GM21390 (cell line): ENCODE measurements around the gene CILP2.

Source experiments
- ATAC-seq: cut with Tn5 transposase; IDR thresholded peaks from one replicate; pipeline ENCODE4 v1.9.1; 2021; ENCODE audit not compliant: unreplicated experiment

Gene CILP2

GRCh38 chr19:19505669-19506326 is 32.3 kb upstream of the CILP2 start:
- ATAC-seq: no peak

GRCh38 chr19:19506592-19506991 is 31.5 kb upstream of the CILP2 start:
- no peak for ATAC-seq

- ATAC-seq: no peak
These were observed 30.7 kb upstream of the CILP2 start for GRCh38 chr19:19507354-19507753.

- ATAC-seq: no peak
These were observed 29.8 kb upstream of the CILP2 start for GRCh38 chr19:19508217-19508616.

- no peak for ATAC-seq
These were observed 27.6 kb upstream of the CILP2 start for GRCh38 chr19:19510432-19510831.

GRCh38 chr19:19513682-19514081 is 24.4 kb upstream of the CILP2 start:
- ATAC-seq: no peak

- no peak for ATAC-seq
These were observed 23.8 kb upstream of the CILP2 start for GRCh38 chr19:19514215-19514657.

GRCh38 chr19:19514881-19515641 is 23.0 kb upstream of the CILP2 start, which contains the start of gene TSSK6:
Gene TSSK6 (minus strand): TSS chr19:19515548. CDS start chr19:19515427, 121 bp downstream.
- ATAC-seq: no peak

- ATAC-seq: peak; percentile 90
These were observed 22.2 kb upstream of the CILP2 start, which contains the start of gene NDUFA13 for GRCh38 chr19:19515642-19516519. Gene NDUFA13 (plus strand): TSS chr19:19516225. CDS start chr19:19516239, 14 bp downstream.

- no peak for ATAC-seq
These were observed 20.8 kb upstream of the CILP2 start for GRCh38 chr19:19517235-19517619.

- no peak for ATAC-seq
These were observed 17.1 kb upstream of the CILP2 start for GRCh38 chr19:19520989-19521388.

- ATAC-seq: no peak
These were observed 14.9 kb upstream of the CILP2 start for GRCh38 chr19:19523177-19523576.

- no peak for ATAC-seq
These were observed 14.0 kb upstream of the CILP2 start for GRCh38 chr19:19524053-19524452.

- ATAC-seq: no peak
These were observed 12.3 kb upstream of the CILP2 start for GRCh38 chr19:19525611-19526380.

- no peak for ATAC-seq
These were observed 11.3 kb upstream of the CILP2 start for GRCh38 chr19:19526581-19527370.

- ATAC-seq: no peak
These were observed 10.8 kb upstream of the CILP2 start for GRCh38 chr19:19527371-19527656.

- no peak for ATAC-seq
These were observed 10.1 kb upstream of the CILP2 start for GRCh38 chr19:19527674-19528625.

- ATAC-seq: no peak
These were observed 9.2 kb upstream of the CILP2 start, which contains the start of gene YJEFN3 for GRCh38 chr19:19528721-19529490. Gene YJEFN3 (plus strand): TSS chr19:19528911. CDS start chr19:19528933, 22 bp downstream.
